Fibroblast of skin of right biceps (primary cell): ENCODE data around the gene TAGLN3.
"Not testable (repeated sequence)": the region's sequence is repeated elsewhere in the genome, so short reads cannot be mapped to it uniquely, and the experiment has no call there.

ENCODE experiments used
- DNase-seq: peaks from one replicate; pipeline ENCODE4 v3.0.0-alpha.2; 2013

TAGLN3 gene

GRCh38 chr3:112011376-112011940, 12.7 kb downstream of the TAGLN3 start:
- no peak for DNase-seq

DNA sequence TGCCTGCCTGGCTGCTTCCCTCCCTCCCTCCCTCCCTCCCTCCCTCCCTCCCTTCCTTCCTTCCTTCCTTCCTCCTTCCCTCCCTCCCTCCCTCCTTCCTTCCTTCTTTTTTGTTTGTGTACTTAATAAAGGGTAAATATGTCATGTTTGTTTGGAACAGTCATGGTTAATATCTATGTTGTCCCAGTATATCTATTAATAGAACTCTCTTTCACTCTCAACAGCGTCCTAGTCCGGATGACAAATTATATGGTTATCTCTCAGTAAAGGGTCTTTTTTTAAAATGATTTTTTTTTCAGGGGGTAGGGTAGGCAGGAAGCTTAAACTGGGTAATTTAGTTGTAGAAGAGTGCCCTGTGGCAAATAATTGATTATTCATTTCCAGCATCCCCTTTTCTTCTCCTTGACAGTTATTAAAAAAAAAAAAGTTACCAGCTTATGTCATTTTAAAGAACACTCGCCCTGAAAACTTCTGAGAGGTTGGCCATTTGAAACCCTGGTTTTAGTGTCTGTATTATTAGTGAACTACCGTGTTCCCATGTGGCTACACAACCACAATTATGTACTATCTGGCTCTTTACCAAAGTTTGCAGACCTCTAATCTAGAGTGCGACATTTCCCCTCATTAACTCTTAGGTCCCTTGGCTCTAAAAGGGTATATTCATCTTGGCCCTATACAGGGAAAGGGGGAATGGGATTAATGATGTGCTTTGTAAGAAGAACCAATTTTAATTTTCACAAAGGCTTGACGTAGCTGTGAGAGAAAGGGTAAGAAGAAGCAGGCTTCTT, 13.7 kb downstream of the TAGLN3 start:
- peak; percentile 30 for DNase-seq

DNA sequence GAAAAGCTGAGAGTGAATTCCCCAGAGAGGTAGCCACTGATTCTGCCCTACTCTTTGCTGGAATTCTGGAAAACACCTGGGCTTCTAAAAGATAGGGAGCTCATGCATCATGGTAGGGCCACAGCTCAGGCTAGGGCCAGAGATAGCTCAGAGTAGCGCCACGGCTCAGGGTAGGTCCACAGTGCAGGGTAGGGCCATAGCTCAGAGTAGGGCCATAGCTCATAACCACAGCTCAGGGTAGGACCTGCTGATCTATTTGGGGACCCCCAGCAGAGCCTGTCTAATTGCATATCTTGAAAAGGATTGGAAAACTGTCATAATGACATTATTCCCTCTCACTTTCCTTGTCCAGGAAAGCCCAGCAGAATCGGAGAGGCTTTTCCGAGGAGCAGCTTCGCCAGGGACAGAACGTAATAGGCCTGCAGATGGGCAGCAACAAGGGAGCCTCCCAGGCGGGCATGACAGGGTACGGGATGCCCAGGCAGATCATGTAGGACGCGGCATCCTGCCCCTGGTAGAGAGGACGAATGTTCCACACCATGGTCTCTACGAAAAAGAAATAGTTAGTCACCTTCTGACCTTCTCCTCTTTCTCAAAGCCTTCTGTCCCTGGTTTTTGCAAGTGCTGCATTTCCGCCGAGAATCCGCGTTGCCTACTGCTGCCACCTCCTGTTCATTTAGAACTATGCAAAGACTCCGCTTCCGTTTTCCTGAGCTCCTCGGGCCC, 14.5 kb downstream of the TAGLN3 start:
- DNase-seq: peak; percentile 72

DNA sequence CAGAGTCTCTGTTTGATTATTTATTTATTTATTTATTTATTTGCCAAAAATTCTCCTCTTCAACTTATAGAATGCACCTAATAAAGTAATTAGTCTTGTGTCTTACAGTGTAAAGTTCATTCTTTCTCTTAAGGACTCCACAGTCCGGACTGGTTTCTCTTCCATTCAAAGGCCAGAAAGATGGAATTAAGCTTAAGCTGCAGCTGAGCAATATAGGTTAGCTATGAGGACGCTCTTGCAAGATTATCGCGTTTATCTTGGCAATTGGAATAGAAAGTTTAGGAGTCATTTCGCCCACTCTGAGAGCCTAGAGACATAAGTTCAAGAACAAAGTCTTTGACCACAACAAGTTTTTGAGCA, 15.0 kb downstream of the TAGLN3 start:
- no peak for DNase-seq

- DNase-seq: no peak
Measured at GRCh38 chr3:112017091-112017490, 18.4 kb downstream of the TAGLN3 start.

- no peak for DNase-seq
Measured at GRCh38 chr3:112018712-112019111, 20.0 kb downstream of the TAGLN3 start.

- no peak for DNase-seq
Measured at GRCh38 chr3:112019716-112020115, 21.0 kb downstream of the TAGLN3 start.

GRCh38 chr3:112020674-112021085, 22.0 kb downstream of the TAGLN3 start:
- no peak for DNase-seq

- no peak for DNase-seq
Measured at GRCh38 chr3:112027142-112027541, 28.4 kb downstream of the TAGLN3 start.

- DNase-seq: no peak
Measured at GRCh38 chr3:112027826-112028225, 29.1 kb downstream of the TAGLN3 start.

DNA sequence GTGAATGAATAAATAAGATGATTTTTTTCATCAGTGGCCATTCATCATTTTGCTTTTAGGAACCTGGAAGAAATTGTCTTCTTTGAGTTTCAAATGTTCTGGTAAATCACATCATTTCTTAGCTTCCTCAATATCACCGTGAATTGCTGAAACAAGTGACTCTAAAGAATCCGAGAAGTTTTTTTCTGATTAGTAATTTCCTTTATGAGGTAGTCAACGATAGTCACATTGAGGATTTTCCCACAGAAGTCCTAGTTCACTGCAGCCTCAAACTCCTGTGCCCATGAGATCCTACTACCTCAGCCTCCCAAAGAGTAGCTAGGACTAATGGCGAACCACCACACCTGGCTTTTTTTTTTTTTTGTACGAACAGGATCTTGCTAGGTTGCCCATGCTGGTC, 32.2 kb downstream of the TAGLN3 start:
- DNase-seq: peak; percentile 18

DNA sequence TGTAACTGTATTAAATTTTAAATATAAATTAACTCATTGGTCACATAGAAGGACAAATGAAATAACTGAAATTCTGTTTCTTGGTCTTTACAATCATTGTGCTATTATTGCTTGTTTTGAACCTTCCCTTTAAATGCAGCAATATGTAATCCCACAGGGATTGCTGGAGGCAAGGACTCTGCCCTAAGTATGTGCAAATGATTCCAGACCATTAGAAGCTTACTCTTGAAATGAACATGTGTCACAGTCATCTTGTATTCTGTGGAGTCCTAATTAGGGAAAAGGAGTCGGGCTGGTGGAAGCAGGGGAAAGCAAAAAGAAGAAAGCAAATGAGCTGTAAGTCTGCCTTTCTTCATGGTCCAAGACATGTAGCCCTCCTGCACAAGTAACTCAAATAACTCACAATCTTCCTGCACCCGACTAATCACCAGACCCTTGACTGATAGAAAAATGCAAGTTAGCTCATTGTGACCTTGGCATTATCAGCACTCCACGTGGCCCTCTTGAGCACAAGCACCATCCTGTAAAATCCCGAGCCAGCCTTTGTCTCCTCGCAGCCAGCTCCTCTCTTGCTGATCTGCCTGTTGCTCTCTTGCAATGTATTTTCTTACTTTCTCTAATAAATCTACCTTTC, 33.5 kb downstream of the TAGLN3 start:
- DNase-seq: no peak

DNA sequence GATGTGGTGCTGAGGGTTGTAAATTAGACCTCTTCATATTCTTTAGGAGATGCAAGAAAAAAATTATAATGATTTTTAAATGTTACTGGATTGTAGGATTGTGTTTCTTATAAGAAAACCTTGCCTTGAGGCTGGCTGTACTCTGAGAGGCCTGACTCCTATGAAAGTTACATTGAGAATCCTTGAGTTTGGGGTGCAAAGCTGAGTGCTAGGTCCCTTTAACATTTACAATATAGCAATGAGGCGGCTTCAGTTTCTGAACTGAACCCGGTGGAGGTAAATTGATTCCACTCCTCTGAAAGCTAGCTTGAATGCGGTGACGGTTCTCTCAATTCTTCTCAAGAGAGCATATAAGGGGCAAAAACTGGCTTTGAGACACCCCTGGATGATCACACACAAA, 35.7 kb downstream of the TAGLN3 start, which contains the start of gene TMPRSS7:
Gene TMPRSS7, plus strand, starts transcription at position 301 of the 400 bp plus-strand sequence. CDS start 110 bp downstream, outside the sequence.
- DNase-seq: no peak

DNA sequence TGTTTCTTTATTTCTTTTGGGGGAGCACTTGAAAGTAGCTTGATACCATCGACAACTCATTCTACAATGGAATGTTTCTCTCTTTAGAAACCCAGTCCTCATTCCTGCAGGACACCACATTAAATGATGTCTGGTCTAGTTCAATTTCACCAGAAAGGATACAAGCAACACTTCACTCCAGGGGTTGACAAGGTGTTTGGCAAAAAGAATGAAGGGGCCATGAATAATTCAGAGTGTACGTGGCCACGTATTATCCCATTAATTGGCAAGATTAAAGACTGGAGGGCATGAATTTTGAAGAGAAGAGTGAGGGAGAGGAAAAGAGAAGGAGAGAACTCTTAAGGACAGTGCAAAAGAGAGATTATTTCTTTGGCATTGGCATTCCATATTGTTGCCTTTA, 36.5 kb downstream of the TAGLN3 start:
- DNase-seq: no peak

DNA sequence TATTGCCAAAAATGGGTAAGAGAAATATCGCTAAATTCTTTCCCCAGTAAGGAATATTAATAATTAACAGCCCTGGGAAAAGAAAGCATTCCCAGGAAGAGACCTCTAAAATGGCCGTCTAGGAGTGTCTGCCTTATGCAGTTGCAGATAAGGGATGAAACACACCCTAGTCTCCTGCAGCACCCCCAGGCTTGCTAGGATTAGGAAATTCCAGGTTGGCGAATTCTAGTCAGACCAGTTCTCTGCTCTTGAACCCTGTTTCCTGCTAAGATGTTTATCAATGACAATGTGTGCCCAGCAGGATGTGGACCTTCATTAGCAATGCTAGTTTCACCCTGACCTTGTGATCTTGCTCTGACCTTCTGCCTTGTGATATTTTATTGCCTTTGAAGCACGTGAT, 38.5 kb downstream of the TAGLN3 start:
- DNase-seq: not testable (repeated sequence)

DNA sequence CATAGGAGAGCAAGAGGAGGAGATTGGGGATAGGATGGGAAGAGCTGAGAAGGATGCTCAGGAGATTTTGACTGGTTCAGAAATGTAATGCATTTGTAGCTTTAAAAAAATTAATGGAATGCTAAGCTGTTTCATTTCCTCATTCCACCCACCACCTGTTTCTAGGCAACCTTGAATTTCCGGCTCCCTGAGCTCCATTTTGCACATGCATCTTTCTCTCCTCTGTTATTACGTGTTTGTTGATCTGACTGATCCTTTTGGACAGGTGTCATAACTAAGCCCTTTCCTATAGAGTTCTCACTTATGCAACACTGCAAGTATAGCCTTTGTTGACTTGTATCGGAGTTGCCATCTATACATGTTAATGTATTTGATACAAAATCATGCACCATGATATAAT, 40.1 kb downstream of the TAGLN3 start:
- peak; percentile 23 for DNase-seq

DNA sequence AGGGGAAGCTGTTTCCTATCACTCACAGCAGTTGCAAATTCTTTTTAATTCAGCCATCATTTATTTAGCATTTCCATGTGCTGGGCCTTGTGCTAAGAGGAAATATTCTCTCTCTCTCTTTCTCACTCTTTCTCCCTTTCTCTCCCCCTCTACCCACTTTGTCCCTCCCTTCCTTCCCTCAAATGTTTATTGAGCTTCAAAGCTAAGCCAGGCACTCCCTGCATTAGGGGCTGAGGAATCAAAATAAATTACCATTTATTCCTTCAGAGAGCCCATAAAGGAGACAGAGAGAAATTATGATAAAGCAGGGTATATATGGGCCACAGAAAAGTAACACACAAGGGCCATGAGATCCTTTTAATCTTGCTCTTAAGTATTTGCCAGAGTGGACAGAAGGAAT, 42.6 kb downstream of the TAGLN3 start:
- DNase-seq: no peak

- DNase-seq: no peak
Measured at GRCh38 chr3:112042842-112043280, 44.1 kb downstream of the TAGLN3 start.

- DNase-seq: peak; percentile 77
Measured at GRCh38 chr3:112043621-112044201, 45.0 kb downstream of the TAGLN3 start.

GRCh38 chr3:112046599-112046998, 47.9 kb downstream of the TAGLN3 start:
- DNase-seq: peak; percentile 20

DNA sequence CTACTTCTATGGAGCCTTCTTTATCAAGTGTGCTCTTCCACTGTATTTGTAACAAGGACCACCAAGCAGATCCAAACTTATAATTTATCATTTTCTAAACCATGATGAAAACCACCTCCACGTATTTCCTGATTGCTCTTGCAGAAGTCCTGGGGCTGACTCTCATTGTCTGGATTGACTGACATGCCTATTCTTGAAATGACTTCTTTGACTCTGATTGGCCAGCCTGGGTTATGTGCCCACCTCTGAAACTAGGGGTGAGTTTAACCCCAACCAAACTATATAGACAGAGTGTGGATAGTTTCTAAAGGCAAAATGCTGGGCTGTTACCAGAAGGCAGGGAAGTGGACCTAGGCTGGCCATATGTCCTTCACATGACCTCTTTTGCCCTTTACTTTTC, 48.5 kb downstream of the TAGLN3 start:
- no peak for DNase-seq

GRCh38 chr3:112048911-112049310, 50.2 kb downstream of the TAGLN3 start:
- no peak for DNase-seq

- no peak for DNase-seq
Measured at GRCh38 chr3:112053229-112053628, 54.5 kb downstream of the TAGLN3 start.
